GM19043 (cell line): ENCODE results near the gene DNAH17.

ENCODE experiments used
- ATAC-seq: cut with Tn5 transposase; IDR thresholded peaks from one replicate; pipeline ENCODE4 v1.9.1; 2021; ENCODE audit warnings: low read depth; ENCODE audit not compliant: unreplicated experiment

DNAH17 gene

DNA sequence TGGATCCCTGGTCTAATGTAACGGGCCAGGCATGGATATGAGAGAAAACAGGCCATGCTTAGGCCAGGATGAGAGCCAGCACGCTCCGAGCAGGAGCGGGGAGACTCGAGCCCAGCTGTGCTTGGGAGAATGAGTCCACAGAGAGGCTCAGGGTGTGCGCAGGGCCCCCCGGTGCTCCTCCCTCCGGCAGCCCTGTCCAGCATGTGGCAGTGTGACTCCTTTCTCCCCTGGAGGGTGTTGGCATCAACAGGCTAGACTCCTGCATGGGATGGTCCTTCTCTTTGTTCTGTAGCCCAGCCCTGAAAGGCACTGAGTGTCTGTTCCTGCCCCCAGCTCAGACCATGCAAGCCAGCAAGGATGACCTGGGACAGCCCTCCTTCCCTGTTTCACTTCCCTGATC is 175.3 kb downstream of the DNAH17 start:
- ATAC-seq: no peak

DNA sequence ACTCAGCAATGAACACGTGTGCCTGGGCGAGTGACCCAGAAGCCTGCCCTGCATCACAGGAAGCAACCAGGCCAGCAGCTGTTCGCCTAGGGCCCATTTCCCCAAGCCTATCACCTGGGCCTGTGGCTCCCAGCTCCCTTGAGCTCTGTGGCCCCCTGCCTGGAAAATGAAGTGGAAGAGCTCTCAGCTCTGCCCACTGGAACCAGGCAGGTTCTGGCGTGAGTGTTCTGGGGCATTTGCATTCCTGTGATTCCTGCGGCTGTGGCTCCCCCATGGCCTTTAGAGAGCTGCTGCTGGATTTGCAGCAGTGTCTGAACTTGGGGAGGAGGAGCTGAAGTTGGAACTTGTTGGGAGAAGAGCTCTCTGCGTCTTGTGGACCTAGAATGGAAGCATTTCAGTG is 175.9 kb downstream of the DNAH17 start:
- ATAC-seq: no peak

DNA sequence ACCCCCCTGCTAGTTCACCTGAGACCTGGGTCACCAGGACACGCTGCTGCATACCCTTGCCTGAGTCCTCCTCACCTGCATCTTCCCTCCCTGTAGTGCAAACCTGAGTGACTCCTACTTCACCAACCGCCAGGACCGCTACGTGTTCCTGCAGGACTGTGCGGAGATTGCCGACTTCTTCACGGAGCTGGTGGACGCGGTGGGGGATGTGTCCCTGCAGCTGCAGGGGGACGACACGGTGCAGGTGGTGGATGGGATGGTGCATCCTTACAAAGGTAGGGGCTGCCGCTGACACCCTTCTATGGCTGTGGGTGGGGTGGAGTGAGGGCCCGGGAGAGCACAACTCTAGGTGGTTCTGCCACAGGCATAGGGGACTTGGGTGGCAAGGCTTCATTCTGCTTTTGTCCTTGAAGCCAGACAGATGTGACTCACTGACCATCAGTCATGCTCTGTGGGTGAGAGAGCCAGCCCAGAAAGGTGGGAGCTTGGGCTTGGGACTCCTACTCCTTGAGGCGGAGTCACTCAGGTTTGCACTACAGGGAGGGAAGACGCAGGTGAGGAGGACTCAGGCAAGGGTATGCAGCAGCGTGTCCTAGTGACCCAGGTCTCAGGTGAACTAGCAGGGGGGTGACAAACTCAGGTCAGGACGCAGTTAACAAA is 176.5 kb downstream of the DNAH17 start:
- ATAC-seq: no peak

DNA sequence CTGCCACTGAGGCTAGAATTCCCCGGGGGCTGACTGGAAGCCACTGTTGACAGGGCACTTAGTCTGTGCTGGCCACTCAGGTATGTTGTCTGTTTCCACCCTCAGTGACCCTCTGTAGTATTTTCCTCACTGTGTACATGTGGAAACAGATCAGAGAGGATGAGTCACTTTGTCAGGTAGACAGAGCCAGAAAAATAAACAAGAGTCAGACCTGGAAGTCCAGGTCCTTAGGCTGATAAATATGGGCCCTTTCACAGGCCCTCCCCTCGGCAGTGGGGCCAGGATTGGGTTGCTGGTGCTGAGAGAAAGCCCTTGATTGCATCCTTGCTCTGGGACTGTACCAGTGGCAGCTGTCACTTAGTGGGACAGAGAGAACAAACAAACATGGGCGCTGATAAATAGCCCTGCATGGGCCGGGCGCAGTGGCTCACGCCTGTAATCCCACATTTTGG is 177.5 kb downstream of the DNAH17 start:
- no peak for ATAC-seq

DNA sequence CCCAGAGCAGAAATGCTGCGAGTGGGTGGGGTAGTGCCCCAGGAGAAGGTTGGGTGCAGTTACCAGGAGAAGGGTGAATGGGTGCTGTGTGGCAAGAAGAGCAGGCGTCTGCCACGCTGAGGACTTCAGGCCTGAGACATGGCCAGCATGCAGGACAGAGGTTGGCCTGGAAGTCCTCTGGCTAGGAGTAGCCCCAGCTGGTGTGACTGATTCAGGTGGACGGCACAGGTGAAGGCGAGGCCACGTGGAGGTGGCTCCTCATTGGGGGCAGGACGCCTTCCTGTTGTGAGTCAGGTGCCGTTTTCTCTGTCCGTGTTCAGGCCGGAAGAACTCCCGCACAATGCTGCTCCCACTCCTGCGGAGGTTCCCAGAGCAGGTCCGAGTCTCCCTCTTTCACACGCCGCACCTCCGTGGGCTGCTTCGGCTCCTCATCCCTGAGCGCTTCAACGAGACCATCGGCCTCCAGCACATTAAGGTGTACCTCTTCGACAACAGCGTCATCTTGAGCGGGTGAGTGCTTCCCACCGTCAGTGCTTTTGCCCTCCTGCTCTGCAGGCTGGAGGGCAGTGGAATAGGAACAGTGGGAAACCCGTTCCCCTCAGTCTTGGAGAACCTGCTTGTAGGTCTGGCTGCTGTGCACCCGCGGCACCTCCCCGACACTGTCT is 178.0 kb downstream of the DNAH17 start:
- ATAC-seq: no peak

DNA sequence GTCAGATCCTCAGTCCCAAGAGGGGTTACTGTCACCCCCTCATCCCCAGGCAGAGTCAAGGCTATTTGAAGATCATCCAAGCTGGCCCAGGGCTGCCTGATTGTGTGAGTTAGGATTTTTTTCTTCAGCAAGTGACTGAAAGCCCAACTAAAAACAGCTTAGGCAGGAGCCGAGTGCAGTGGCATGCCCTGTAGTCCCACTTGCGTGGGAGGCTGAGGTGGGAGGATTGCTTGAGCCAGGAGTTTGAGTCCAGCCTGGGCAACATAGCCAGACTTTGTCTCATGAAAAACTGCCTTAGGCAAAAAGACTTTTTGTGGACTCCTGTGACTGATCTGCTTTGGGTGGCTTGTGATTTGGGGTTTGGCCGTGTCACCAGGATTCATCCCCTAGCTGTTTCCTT is 178.8 kb downstream of the DNAH17 start:
- no peak for ATAC-seq

DNA sequence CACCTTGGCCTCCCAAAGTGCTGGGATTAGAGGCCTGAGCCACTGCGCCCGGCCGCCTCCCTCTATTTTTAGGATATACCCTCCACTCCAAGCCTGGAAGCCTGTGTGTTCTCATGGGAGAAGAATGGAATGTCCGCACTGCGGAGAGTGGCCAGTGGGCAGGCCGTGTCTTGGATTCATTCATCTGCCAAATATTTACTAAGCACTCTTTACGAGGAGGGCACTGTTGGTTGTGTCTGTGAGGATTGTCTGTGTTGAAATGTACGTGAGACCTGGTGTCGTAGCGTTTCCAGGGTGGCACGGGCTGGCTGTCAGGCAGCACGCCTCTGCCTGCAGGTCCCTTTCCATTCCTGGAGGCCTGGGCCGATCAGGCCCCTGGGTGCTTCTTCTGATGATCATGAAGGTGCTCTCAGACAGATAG is 179.5 kb downstream of the DNAH17 start:
- ATAC-seq: no peak

DNA sequence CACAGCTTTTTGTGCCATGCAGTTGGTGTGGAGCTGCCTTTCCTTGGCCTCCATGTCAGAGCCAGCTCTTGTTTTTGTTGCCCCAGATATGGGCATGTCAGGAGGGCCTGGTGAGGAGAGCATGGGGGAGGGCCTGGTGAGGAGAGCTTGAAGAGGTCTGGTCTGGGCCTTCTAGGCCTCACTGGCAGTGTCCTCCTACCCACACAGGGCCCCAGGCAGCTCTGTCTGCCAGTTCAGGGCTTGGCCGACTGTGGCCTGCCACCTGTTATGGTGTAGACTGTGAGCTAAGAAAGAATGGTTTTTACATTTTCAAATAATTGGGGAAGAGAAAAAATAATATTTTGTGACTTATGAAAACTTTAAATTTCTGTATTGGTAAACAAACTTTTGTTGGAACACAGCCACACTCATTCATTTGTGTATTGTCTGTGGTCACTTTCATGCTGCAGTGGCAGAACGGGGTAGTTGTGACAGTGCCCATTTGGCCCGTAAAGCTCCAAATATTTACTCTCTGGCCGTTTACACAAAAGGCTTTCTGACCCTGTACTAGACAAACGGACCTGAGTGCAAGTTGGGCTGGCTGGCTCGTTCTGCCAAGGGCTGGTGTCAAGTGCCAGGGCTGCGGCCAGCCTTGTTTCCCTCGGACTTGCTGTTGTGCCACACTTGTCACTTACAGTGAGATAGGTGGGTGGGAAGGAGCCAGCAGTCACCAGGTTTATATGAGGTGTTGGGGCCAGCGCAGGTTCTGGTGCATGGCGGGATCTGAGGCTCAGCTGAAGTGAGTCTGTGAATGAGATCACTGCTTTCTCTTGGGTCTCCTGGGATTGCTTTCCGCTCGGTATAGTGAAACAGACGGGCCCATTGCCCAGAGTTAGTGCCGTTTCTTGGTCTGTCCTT is 180.5 kb downstream of the DNAH17 start:
- ATAC-seq: no peak

DNA sequence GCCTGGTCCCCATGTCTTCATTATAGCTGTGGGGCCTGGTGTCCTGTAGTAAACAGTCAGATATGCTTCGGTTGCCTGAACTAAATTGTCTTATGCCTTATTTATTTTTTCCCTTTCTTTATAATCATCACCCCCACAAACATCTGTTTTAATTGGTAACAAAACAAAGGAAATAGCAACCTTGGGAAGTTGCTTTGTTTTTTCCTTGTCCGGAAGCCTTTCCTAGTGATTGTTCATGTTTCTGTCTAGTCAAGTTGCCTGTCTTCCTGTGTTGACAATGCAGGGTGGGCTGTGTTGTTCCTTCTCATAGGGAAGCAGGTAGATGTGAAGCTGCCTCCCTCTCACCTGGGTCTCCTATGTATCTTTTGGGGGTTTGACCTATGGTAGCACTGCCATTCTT is 182.0 kb downstream of the DNAH17 start:
- no peak for ATAC-seq

DNA sequence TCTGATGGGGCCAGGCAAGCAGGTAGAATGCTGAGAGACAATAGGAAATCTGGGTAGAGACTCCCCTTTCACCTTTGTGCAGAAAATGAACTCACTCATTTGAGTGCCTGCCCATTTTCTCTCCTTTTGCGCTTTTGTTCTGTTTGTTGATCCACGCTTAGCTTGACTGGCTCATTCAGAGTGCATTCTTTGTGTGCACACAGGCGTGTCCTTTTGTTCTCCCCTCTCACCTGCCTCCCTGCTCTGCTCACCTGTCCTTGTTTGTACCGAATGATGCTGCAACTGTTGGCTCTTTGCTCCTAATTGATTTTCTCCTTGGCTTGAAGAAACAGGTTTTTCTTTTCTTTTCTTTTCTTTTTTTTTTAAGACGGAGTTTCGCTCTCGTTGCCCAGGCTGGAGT is 183.0 kb downstream of the DNAH17 start:
- ATAC-seq: no peak

DNA sequence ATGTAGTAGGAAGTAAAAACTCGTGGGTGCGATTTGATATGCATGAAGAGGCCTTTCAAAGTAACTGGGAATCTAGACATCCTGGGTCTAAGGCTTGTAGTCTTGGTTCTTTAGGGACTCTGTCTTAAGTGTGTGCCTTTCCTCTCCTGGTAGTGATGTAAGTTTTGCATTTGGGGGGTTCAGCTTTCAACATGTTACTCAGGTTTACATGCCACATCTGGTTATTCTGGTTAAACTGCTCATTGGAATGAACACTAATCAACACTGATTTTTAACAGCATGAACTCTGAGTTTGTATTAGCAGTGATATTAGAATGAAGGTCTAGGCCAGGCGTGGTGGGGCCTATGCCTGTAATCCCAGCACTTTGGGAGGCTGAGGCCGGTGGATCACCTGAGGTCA is 183.6 kb downstream of the DNAH17 start:
- no peak for ATAC-seq

DNA sequence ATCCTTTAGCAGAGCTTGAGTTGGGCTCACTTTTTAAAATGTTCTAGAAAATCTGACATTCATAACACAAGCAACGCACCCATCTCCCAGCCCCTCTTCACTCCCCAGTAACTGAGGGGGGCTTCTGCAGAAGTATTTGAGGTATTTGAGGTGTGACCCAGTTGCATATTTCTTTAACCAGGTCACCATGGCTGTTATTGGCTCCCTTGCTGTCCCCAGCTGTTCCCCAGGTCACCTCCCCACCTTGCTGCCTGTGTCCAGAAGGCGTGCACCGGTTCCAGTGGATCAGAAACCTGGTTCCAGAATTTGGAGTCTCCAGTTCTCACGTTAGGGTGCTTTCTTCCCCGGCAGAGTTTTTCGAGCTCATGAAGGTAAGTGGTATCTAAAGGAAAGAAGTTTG is 184.9 kb downstream of the DNAH17 start:
- no peak for ATAC-seq

DNA sequence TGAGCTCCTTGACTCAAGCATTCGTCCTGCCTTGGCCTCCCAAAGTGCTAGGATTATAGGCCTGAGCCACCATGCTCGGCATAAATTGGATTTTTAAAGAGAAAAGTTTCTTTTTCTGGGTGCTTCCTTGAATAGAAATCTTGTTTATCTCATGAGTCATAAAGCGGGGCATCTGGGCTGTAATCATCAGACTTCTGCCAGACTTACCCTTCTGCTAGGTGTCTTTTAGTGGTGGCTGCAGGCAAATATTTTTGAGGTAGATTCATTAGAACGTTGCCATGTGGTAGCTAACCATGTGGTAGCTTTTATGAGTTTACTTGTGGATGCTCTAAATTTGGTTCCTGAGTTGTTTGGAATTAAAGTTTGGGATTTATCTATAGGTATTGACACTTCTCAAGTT is 185.4 kb downstream of the DNAH17 start:
- no peak for ATAC-seq

DNA sequence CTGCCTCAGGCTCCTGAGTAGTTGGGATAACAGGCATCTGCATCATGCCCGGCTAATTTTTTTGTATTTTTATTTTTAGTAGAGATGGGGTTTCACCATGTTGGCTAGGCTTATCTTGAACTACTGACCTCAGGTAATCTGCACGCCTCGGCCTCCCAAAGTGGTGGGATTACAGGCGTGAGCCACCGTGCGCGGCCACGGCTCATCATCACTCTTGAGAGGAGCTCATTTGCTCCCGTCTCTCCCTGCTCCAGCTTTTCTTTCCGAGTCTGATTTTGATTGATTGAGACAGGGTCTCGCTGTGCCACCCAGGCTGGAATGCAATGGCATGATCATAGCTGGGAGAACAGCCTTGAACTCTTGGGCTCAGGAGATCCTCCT is 186.2 kb downstream of the DNAH17 start:
- ATAC-seq: no peak

DNA sequence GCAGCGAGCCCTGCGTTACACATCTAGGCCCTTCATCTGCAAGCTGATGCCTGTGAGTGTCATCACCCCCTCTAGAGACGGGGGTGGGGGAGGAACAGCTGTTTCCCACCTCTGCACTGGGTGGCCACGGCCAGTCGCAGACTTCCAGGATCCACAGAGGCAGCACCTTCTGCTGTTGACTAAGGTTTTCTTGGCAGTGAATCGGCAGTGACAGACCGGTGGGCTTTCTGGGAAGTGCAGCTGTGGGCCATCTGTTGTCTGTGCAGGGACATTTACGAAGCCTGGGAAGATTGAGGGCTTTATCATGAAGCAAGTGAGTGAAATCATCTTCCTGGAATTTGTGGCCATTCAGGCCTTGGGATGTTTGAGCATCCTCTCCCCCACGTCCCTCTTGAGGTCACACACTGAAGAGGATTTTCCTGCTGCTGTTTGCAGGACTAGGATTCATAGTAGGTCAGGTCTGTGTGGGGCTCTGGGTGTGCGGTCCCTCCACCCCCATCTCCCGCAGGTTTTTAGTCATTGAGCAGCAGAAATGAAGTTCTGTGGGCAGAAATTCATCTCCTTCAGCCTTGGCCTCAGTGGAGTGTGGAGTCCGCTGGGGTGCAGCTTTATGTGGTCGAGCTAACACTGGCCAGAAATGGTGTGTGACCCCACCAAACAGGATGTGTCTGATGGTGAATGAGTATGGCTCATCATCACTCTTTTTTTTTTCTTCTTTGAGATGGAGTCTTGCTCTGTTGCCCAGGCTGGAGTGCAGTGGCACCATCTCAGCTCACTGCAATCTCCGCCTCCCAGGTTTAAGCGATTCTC is 186.8 kb downstream of the DNAH17 start:
- ATAC-seq: no peak

DNA sequence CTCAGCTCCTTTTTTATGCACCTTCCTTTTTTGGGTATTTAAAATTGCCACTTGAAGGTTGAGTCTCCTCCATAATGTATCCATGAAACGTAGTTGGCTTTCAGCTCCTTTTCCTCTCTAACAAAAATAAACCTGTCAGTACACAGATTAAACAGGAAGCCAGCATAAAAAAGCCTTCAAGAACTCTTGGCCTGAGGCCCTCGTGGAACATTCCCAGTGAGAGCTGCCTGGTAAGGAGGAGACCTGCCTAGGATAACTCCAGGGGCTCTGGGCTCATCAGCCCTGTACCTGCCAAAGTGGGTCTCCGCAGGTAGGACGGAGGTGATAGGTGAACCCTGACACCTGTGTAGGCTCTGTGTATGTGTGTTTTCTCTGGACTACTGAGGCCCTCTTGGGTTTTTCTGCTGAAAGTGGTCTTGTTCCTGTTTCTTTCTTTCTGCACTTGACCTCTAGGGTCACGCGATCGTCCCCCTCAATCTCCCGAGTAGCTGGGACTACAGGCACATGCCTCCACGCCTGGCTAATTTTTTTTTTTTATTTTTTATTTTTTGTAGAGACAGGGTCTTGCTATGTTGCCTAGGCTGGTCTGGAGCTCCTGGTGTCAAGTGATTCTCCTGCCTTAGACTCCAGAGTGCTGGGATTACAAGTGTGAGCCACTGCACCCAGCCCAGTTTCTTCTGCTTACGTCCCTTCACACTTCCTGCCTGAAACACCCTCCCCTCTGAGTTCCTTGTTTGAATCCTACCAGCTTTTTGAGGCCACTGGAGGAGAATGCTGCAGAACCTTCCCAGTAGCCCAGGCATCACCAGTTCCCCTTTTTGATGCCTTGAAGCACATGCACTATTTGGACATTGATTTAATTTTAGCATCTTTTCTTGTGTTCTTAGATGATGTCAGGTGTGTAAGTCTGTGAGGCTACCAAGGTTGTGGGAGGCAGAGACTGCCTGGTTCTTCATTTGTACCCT is 188.9 kb downstream of the DNAH17 start:
- no peak for ATAC-seq

DNA sequence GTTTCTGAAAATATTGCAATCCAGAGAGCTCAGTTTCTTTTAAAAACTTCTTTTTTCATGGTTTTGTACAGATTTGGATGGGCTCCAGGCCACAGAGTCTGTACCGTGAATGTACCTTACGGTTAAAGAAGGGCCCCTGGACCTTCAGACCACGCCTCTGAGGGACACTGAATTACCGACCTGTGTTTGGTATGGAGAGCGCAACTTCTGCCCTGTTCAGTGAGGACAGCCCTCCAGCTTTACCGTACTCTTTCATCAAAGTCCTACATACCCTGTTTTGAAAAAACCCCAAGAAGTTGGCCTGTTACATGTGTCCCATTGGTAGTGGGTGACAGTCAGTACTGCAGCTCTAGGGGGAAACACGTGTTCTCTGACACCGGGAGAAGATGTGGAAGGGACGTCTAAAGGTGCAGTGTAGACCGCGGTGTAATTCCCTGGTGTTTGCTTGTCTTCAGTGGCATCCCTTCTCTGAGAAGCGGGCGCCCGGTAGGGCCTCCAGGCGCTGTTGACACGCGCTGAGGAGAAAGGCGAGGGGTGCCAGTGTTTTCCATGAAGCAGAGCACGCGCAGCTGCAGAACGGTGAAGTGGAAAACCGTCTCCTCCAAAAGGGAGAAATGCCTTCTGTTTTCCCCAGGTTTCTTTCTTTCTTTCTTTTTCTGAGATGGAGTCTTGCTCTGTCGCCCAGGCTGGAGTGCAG is 192.6 kb downstream of the DNAH17 start:
- no peak for ATAC-seq

DNA sequence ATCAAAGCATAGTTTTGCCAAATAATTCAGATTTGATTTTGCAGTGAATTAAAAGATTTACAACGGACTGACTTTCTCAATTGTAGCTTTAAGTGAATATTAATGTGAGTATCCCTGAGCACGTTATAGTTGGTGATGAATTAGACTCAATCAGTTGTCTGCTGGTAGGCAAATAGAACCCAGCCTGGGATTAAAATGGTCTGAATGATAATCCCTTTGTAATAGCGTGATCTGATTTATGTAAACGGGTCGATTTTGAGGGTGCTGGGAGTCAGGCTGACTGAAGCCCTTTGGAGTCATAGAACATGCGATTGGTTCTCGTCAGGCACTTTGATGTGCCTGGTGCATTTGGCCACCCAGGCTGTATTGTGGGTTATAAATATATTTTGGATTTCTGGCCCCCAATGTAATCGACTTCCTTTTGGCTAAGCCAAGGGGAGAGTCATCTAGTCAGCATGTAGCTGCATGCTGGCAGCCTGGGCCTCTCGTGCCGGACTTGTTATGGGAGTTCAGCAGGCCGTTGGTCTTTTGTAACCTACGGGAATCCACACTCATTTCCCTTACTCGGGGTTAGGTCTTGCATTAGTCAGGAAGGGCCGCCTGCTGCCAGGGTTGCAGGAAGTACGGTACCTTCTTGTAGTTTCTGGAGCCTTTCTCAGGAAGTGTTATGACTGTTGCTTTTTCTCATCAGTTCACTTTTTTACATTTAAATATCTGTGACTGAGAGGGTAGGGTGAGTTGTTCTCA is 193.3 kb downstream of the DNAH17 start:
- no peak for ATAC-seq
